HG03196 (cell line): ENCODE results near the gene MICAL3.

Experiments used
- ATAC-seq: cut with Tn5 transposase; IDR thresholded peaks from one replicate; pipeline ENCODE4 v1.9.1; 2021; ENCODE audit not compliant: unreplicated experiment

Gene MICAL3

DNA sequence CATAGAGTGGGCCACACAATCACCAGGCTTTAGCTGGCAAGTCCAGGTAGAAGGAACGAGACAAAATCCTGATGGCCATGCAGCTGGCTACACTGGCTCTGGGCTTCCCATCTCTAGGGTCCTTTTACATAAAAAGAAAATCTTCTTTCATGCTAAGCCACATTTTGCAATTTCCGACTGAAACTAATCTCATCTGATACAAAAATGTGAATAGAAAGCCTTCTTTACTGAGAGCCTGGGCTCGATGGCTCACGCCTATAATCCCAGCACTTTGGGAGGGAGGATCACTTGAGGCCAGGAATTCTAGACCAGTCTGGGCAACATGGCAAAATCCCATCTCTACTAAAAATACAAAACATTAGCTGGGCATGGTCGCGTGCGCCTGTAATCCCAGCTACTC lies 67.2 kb downstream of the MICAL3 start:
- ATAC-seq = no peak

DNA sequence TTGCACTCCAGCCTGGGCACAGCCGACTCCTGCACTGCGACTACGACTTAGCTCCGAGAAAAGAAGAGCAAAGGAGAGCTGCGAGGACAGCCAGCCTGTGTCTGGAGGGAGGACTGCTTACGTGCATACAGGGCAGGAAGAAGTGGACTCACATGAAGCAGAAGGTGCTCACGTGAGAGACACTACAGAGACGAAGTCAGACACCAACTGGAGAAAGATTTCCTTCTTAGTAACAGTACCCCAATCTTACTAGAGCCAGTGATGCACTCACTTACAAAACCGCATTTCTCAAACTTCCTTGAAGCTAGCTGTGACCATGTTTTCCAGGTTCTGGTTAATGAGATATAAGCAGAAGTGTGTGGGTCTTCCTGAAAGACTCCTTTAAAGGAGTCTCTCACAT lies 67.7 kb downstream of the MICAL3 start:
- no peak for ATAC-seq

DNA sequence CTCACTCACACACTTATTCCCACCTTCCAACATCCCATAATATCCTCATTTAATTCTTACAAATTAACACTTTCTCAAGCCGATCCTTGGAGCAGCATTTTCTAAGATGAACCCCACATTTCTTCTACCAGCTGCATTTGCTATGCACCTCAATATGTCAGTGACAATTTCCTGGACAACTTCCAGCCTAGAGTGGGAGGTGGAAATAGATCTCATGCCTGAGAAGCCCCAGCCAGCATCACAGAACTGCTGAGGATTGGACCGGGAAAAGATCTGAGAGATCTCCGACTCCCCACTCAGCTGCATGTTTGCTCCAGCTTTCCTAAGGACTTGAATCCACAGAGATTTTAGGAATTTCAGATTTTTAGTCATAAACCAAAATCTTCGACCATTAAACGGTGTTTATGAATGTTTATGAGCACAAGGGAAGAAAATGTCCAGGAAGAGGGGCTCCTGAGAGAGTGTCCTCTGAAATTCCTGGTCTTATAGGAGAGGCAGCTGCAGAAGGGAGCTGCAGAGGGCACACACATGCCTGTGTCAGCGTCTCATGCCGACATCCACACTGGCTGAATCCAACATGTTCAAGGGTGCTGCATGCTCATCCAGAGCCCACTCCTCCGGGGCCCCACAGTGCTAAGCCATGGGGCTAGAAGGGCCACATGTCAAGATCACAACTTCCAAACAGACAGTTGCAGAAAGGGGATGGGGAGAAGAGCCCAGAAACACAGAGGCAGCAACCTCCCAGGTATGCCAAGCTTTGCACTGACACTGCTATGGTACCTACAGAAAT lies 68.6 kb downstream of the MICAL3 start:
- no peak for ATAC-seq

DNA sequence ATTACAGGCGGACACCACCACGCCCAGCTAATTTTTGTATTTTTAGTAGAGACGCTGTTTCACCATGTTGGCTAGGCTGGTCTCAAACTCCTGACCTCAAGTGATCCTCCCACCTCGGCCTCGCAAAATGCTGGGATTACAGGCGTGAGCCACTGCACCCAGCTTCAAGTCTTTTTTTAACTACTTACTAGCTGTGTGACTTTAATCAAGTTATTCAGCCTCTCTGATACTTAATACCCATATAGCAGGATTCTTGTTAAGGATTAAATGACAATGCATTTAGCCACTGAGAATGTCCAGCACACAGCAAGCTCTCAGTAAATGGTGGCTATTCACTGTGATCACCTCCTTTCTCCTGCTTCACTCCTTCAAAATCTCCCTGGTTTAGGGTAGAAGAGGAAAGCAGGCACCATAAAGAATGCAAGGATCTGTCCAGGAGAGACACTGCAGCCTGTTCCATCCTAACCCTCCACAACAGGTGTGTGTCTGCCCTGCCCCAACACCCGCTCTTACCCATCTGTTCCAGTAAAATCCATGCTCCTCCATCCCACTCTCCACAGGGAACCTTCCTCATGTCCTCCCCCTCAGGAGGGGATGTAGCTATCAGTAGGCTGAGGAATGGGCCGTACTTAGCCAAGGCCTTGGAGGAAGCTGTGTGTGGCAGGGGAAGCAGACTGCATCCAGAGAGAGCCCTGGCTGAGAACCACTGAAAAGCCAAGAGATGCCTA lies 69.3 kb downstream of the MICAL3 start:
- ATAC-seq = no peak

DNA sequence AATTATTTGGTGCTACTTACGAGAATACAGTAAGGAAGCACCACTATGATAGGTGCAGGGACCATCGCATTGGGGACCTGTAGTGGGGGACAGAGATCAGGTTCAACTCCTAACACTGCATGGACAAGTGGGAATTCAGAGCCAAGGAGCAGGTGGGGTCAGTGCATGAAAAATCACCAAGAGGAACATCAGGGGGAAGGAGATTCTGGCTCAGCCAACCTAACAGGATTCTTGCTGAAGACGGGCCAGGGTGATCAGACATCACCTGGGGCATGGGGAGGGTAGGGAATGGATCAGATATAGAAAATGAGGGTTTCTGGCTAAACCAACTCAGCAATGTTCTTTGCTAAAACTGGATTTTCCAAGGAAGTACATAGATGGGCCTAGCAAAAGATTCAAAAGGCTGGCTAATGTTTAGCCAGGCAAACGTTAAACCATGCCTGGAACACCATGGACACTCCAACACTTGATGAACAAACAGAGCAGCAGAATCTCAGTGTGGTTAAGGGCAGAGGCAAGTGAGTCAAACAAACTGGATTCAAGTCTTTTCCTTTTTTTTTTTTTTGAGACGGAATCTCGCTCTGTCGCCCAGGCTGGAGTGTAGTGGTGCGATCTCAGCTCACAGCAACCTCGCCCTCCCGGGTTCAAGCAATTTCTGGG lies 70.0 kb downstream of the MICAL3 start:
- ATAC-seq = no peak

DNA sequence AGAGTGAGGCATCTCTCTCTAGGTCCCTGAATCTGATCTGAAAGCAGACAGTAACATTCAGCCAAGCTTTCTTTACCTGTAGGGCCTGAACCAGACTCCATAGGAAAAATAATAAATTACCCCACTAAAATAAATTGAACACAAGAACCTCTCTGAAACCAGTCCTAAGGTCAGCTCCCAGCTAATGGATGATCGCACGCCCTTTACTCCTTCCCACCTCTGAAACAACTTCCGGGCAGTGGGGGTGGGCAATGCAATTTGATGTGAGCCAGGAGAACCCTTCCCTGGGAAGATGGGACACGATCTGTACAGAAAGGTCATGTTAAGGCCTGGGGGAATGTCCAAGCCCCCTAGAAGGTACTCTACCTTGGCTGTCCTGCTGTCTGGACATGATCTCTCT lies 71.2 kb downstream of the MICAL3 start:
- no peak for ATAC-seq

DNA sequence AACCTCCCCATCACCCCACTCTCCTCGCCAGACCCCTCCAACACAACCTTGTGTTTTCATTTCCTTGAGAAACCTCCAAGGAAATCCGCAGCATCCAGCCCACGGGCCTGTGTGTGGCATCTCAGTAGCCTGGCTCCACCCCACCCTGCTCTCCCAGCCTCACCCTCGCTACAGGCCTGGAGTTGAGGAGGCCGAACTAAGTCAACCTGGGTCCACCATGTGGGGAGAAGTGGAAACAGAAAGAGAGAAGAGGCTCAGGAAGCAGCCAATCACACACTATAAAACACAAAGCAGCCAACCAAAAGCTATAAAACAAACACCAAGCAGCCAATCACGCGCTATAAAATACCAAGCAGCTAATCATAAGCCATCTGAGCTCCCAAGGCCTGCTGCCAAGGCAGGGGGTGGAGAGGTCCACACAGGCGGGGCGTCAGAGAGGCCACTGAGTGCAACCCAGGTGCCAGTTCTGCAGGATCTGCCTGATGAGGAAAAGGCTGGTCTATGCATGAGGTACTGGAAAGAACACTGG lies 72.0 kb downstream of the MICAL3 start:
- no peak for ATAC-seq

DNA sequence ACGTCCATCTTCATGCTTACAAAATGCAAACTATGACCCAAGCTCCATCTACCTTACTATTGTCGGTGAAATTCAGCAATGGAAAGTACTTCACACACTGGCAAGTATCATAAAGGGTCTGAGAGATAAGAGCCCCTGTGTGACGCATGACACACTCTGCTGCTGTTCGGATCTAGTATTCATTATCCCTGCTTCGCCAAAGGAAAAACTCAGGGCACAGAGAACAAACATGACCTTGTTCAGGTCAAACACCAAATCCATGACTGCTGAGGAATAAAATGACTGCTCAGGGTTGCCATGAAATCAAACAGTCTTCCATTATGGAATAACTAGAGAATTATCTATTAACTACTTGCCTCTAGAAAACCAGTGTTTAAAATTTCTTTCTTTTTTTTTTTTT lies 73.0 kb downstream of the MICAL3 start:
- no peak for ATAC-seq

DNA sequence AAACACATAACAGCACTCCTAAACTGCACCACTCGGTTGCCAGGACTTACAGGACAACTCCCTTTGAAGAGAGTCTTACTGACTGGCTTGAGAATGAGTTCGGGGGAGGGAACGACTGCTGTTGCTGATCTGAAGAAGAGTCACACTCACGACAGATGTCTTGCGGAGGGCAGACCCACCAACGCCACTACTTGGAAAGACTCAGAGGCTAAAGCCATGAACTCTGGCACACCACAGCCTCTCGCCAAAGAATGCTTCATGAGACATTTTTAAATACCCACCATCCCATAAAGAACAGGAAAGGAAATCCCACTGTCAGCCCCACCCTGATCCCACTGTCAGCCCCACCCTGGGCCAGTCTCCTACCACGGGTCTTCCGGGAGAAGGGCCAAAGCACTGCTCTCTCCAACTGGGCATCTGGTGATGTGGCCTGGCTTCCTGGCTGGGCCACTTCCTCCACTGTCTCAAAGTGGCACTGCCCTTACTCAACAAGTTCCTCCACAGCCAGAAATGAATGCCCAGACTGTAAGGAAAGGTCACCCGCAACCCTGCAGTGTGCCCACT lies 73.6 kb downstream of the MICAL3 start:
- ATAC-seq = no peak

DNA sequence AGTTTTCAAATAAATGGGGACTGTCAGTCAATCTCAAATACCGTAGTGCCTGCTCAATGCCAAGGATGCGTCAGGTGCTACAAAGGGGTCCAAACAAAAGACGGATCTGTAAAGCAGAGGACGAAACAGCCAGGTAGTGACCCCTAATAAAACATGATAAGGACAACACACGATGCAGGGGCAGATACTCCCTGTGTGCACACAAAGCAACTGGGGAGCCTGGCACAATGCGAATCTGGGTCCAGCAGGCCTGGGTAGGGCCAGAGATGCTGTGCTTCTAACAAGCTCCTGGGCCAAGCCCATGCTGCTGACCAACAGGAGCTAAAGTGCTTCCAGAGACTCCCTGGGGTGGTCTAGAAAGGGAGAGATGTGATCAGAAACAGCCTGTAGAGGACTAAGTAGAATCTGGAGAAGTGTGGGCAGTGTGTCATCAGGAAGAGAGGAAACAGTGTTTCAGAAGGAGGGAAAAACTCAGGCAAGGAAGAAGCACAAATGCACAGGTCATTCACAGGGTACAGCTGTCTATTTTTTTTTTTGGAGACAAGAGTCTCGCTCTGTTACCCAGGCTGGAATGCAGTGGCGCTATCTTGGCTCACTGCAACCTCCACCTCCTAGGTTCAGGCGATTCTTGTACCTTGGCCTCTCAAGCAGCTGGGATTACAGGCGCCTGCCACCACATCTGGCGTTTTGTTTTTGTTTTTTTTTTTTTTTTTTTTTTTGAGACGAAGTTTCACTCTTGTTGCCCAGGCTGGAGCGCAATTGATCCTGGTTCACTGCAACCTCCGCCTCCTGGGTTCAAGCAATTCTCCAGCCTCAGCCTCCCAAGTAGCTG lies 74.5 kb downstream of the MICAL3 start:
- no peak for ATAC-seq

DNA sequence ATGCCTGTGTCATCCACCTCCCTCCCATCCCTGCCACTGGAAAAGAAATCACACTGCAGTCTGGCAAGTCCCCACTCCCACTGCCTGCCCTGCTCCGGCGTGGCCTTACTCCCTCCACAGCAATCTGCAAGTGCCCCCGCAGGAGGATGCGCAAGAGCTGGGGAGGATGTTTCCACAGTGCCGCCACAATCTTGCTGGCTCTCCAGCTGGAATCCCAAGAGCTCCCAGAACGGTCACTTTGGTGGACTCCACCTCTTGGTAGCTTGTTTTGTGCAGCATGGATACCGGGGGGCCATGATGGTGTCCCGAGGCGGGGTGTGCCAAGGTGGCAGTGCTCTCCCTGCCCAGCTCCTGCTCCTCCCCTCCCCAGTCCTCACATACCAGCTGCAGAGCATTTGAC lies 76.3 kb downstream of the MICAL3 start:
- ATAC-seq = no peak

DNA sequence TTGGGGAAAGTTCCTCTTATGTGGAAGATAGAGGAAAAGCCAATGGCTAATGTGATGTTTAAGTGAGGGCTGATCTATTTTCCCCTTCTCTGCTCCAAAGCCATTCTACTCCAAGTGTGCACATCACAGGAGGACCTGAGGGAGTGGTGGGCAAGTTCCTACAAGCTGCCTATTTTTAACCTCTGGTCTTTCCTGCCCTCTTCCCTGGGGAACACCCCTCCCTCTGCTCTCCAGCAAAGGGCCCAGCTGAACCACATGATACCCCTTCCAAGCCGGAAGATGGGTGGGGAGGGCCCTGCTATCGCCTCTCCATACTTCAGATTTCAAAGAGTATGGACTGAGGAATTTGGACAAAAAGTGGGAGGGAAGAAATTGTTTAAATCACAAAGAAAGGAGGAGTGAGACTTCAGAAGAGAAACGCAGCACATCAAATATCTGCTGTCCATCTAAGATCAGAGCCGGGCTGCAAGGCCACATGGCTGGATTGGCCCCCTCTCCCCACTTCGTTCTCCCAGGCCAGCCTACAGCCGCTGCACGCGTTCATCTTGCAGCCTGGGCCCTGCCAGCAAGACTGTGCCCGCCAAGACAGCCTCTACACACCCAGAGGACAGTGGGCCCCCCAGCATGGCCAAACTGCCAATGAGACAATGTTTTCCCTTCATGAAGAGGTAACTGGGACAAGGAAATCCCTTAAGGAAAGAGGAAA lies 77.5 kb downstream of the MICAL3 start:
- ATAC-seq = no peak

DNA sequence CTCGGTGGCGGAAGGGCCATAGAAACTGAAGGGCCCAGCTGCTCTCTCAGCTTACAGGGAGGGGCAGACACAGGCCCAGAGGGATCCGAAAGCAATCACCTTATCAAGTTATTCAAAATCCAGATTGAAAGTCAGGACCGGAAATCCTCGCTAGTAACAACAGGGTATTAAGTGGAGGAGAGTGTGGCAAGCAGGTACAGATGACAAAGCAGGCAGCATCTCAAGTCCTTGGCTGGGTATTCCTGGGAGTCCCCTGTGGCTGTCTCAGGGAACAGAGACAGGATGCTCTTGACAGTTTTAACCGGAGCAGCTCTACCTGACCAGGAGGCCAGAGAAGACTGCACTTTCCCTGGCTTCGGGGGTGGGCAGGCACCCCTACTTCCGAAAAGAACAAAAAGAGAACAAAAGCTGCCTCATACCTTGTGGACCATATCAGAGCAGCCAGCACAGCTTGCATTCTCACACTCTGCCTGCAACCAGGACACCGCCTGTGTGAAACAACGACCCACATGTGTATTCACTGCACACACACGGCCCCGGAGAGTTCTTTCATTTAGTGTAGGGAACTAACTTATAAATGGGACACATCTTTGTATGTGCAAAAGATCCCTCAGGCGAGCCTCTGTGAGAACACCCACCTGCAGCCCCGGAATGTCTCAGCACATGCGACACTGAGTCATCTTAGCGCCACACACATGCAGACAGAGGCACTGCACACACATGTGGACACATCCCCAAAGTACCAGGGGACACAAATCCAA lies 78.3 kb downstream of the MICAL3 start:
- ATAC-seq = no peak

DNA sequence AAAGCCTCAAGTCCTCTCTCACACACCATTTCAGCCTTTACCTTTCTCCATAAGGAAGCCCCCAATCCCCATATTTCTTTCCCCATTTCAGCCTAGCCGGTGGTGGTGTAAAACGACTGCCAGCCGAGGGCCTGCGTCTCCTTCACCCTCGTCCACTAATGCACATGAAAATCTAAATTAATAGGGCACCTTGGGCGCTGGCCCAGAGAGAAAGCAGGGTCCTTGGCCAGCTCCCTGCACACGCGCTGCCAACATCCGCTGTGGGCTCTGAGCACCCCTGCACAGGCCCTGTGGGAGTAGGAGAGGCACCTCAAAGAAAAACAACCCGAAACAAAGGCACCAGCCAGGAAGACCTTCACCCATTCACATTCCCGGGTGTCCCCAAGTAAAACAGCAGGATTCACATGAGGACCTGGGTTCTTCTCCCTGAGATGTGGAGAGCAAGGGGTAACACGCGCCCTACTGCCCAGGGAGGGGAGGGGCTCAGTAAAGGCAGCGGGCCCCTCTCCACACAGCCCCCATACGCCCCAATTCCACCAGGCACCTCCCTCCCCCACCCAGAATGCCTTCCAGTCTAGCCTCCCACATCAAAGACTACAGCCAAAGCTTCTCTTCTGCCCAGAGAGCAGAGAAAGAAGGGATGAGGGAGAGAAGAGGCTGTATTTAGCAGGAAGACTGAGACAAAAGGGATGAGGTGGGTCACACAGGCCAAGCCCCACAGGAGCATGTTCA lies 79.0 kb downstream of the MICAL3 start:
- ATAC-seq = no peak

DNA sequence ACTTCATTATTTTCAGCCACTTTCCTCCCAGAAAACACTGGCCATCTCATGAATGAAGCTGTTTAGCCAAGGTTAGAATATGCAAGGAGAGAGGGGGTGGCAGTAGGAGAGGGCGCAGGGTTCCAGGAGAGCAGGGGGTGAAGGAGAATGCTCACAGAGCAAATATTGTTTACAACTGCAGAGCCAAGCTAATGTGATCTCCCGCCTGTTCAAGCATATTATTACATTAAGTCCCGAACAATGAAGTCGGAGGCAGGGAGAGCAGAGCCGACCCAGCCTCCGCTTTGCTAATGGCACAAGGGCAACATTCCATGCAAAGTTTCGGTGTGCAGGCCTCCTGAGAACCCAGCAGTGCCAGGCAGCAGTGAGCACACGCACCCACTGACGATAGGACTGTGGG lies 80.1 kb downstream of the MICAL3 start:
- ATAC-seq = no peak

DNA sequence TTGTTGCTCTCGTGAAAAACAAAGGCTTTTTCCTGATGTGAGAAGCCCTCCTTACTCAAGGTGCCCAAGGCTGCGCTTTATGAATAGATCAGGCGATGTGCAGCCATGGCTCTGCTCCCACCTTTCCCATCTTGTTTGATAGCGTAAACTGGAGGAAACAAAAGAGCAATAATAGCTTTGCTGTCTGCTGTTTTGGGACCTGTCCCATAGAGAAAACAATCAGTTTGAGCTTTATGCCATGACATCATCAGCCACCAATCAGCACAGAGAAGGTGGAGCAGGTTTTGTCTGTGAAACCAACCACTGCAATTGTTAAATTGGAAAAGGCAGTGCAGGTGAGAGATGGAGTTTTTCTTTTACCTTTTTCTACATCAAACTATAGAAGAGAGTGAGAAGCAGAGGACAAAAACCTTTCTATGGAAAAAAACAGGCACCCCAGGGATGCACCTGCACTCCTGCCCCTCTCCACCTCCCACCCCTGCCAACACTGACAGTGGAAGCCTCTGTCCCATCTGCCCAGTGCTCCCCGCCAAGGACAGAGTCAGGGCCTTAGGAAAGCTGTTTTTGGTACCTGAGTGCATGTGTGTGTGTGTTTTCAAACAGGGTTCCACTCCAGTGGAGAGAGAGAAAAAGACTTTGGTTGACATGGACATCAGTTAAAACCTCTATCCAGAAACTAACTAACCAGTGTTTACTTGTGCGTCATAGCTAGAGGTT lies 80.7 kb downstream of the MICAL3 start:
- no peak for ATAC-seq

DNA sequence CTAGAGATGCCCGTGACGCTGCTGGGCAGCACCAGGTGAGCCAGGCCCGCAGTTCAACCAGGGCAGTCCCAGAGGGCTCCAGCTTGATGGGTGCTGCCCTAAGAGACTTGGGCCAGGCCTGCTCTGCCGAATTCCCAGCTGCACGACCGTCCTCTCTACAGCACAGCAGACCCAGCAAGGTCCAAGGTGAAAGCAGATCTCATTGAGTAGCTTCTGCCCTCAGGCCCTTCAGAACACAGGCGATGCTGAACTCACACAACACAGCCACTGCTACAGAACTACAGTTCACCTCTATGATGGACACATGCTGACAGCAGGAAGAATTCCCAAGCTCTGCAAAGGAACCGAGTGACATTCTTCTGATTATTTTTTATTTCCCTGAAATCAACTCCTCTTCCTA lies 81.6 kb downstream of the MICAL3 start:
- no peak for ATAC-seq
